ENCODE measurements around the gene MIF4GD. TPM values are rescaled to one million over a fixed set of nuclear protein-coding genes. Genes with fewer than 3 reads are reported as not detected.
"Not testable (repeated sequence)": the region's sequence is repeated elsewhere in the genome, so short reads cannot be mapped to it uniquely, and the experiment has no call there.

The MIF4GD gene
- total RNA-seq, 4 donors from 2014 or later: 42.4 to 52.0 (median 44.8) TPM

DNA sequence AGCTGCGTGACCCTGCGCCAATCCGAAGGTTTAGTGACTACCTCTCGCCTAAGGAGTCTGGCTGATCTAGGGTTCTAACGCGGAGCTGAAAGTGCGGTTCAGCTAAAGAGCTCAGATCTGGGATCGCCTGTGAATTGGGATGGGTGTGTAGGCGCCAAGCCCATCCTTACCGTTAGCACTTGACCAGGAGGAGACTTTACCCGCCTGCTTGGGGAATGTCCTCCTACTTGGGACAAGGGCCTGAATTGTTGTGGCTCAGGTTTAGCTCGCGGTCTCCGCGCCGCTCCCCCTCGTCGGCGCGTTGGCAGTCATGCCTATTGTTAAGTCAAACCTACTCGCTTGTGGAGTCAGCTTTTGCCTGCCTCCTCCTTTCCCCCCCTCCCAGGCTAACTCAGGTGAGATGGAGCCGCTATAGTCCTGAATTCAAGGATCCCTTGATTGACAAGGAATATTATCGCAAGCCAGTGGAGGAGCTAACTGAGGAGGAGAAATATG, 8.9 kb downstream of the MIF4GD start:
- under 1% methylated on average over 19 of the region's 23 CpGs for WGBS
- intact Hi-C loops (cut with DNase I): no loop called here
- no peaks in the 10 kb centered on the region for H3K9me3 ChIP-seq
- peaks cover 29 to 47% (median 38%) of the 10 kb centered on the region in 4 donors for H3K4me1 ChIP-seq
- H3K27ac ChIP-seq (replicated peaks in 1 of 4): peak overlapping the region; percentile 87 to 97 (median 92)
- no peak for DNase-seq (ENCODE audit: extremely low spot score)
- peaks cover 25 to 43% (median 39%) of the 10 kb centered on the region in 4 donors for H3K36me3 ChIP-seq
- peak overlapping the region; percentile 78 to 95 (median 88) for H3K4me3 ChIP-seq
- H3K27me3 ChIP-seq: no peaks in the 10 kb centered on the region
- TF ChIP-seq POLR2AphosphoS5 (IDR thresholded peaks at IDR 0.05): no peak
- no peak for TF ChIP-seq POLR2A (IDR thresholded peaks at IDR 0.05; ENCODE audit: low read depth)
- no peak for TF ChIP-seq EP300 (IDR thresholded peaks at IDR 0.05)
- TF ChIP-seq, protein P1, sequence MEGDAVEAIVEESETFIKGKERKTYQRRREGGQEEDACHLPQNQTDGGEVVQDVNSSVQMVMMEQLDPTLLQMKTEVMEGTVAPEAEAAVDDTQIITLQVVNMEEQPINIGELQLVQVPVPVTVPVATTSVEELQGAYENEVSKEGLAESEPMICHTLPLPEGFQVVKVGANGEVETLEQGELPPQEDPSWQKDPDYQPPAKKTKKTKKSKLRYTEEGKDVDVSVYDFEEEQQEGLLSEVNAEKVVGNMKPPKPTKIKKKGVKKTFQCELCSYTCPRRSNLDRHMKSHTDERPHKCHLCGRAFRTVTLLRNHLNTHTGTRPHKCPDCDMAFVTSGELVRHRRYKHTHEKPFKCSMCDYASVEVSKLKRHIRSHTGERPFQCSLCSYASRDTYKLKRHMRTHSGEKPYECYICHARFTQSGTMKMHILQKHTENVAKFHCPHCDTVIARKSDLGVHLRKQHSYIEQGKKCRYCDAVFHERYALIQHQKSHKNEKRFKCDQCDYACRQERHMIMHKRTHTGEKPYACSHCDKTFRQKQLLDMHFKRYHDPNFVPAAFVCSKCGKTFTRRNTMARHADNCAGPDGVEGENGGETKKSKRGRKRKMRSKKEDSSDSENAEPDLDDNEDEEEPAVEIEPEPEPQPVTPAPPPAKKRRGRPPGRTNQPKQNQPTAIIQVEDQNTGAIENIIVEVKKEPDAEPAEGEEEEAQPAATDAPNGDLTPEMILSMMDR (IDR thresholded peaks at IDR 0.05): no peak

DNA sequence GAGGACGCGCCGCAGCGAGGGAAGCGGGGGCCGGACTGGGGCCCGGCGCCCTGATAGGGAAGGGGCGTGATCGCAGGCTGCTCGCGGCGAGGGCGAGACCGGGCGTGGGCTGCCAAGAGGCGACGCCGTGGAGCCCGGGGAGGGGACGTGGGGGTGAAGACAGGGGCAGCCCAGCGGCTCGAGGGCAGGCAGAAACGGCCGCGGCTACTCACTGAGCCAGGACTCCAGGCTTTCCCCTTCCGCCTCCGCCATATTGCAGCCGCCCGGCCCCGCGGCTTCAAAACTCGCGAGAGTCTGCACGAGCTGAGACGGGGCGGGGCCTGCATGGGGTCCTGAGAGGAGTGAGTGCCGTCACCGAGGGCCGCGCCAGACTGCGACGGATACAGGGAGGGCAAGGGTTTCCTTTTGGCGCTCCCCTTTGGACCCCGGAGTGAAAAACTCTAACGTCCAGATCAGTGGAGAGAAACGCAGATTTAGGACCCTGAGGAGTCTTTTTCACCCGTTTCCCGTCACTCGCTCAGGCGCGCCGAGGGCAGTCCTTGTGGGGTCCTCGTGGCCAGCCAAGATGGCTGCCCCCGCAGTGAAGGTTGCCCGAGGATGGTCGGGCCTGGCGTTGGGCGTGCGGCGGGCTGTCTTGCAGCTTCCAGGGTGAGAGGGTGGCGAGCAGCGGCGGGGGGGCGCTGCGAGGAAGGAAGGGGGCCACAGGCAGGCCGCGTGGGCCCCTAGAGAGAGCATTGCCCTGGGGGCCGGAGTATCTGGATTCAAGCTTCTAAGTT, 9.5 kb downstream of the MIF4GD start, which contains the start of the genes GGA3 and MRPS7:
Gene GGA3 (minus strand): TSS at position 271 of the 776 bp plus-strand sequence. CDS start 19 bp downstream, at position 252.
Gene MRPS7 (plus strand): TSS at position 544 of the 776 bp plus-strand sequence. CDS start 22 bp downstream, at position 566.
- peak within 1 kb of the TSS; percentile 87 to 97 (median 92) for H3K27ac ChIP-seq (replicated peaks in 1 of 4)
- H3K9me3 ChIP-seq: no peaks in the 10 kb centered on the region
- H3K4me1 ChIP-seq: peaks cover 29 to 46% (median 36%) of the 10 kb centered on the region in 4 donors
- TF ChIP-seq POLR2AphosphoS5 (IDR thresholded peaks at IDR 0.05) (peak; percentile 85), POLR2A (IDR thresholded peaks at IDR 0.05; ENCODE audit: low read depth) (no peak)
- TF ChIP-seq, protein P1 (IDR thresholded peaks at IDR 0.05): peak in 1 of 3 experiments; percentile 16
- WGBS: under 1% methylated on average over 33 of the region's 69 CpGs
- DNase-seq (ENCODE audit: extremely low spot score): peak; percentile 98
- H3K36me3 ChIP-seq: peaks cover 25 to 37% (median 33%) of the 10 kb centered on the region in 4 donors
- H3K4me3 ChIP-seq: peak within 1 kb of the TSS; percentile 78 to 95 (median 88)
- intact Hi-C loops (cut with DNase I): no loop called here
- H3K27me3 ChIP-seq: no peaks in the 10 kb centered on the region

DNA sequence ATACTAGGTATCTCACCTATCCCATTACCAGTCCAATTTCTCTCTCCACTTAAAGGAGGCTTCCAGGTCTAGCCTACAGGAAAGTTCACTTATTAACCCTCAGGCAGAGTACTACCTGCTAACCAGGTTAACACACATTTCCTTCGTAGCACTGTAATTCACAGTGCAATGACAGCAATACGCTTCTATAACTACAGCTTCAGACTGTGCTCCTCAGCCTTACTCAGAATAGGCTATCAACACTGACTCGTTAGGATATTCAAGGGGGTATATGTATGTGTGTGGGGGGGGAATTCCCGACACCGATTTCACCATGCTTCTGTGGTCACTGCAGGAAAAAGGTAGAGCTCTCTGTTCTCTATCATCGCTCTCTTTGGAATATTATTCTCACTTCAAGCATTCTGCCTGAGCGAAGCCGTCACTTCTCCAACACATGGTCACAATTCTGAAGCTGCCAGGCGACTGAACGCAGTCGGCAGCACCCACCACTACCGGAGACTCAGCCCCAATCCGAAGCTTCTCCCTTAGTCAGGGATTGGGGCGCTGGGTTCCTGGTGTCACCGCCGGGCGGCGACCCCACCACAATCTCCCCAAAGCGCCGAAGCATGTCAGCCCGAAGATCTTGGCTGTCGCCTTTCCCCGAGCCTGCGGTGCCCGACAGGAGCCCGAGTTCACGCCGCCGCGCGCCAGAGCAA, 10.2 kb downstream of the MIF4GD start:
- H3K27me3 ChIP-seq: no peaks in the 10 kb centered on the region
- intact Hi-C loops (cut with DNase I): no loop called here
- H3K4me3 ChIP-seq: peak overlapping the region; percentile 78 to 95 (median 88)
- H3K9me3 ChIP-seq: no peaks in the 10 kb centered on the region
- peak overlapping the region; percentile 87 to 97 (median 92) for H3K27ac ChIP-seq (replicated peaks in 1 of 4)
- peaks cover 18 to 30% (median 26%) of the 10 kb centered on the region in 4 donors for H3K36me3 ChIP-seq
- peaks cover 29 to 46% (median 38%) of the 10 kb centered on the region in 4 donors for H3K4me1 ChIP-seq
- no peak for DNase-seq (ENCODE audit: extremely low spot score)
- 7% methylated on average over 15 of the region's 31 CpGs for WGBS
- TF ChIP-seq POLR2AphosphoS5 (IDR thresholded peaks at IDR 0.05): no peak
- TF ChIP-seq POLR2A (IDR thresholded peaks at IDR 0.05; ENCODE audit: low read depth): no peak
- TF ChIP-seq EP300 (IDR thresholded peaks at IDR 0.05): no peak
- TF ChIP-seq, protein P1 (IDR thresholded peaks at IDR 0.05): no peak

DNA sequence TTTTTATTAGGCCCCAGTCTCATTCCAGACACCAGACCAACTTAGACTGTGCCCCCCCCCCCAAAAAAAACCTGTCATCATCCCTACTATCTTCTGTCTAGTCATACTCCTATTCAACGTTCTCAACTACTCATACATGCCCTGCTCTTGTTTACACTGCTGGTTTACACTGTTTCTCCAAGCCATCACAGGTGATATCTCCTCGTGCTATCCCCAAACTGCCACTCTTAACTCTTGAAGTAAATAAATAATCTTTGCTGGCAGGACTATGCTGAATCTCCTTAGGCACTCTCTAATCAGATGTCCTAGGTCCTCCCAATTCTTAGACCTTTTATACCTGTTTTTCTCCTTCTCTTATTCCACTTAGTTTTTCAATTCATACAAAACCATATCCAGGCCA, 13.8 kb downstream of the MIF4GD start:
- H3K27ac ChIP-seq (replicated peaks in 1 of 4); H3K27me3 ChIP-seq; H3K36me3 ChIP-seq; H3K4me3 ChIP-seq; H3K9me3 ChIP-seq; DNase-seq (ENCODE audit: extremely low spot score); intact Hi-C loops (cut with DNase I): not testable (repeated sequence)
- peaks cover 18 to 33% (median 29%) of the 10 kb centered on the region in 4 donors for H3K4me1 ChIP-seq
- WGBS: 75% methylated on average over 2 of the region's 2 CpGs

DNA sequence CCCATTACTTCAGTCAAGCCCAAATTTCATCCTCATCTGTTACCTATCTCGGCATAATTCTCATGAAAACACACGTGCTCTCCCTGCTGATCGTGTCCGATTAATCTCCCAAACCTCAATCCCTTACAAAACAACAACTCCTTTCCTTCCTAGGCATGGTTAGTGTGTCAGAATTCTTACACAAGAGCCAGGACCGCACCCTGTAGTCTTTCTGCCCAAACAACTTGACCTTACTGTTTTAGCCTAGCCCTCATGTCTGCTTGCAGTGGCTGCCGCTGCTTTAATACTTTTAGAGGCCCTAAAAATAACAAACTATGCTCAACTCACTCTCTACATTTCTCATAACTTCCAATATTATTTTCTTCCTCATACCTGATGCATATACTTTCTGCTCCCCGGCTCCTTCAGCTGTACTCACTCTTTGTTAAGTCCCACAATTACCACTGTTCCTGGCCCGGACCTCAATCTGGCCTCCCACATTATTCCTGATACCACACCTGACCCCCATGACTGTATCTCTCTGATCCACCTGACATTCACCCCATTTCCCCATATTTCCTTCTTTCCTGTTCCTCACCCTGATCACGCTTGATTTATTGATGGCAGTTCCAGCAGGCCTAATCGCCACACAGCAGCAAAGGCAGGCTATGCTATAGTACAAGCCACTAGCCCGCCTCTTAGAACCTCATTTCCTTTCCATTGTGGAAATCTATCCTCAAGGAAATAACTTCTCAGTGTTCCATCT, 14.9 kb downstream of the MIF4GD start:
- H3K27me3 ChIP-seq; H3K9me3 ChIP-seq; DNase-seq (ENCODE audit: extremely low spot score); H3K27ac ChIP-seq (replicated peaks in 1 of 4); intact Hi-C loops (cut with DNase I); H3K36me3 ChIP-seq: not testable (repeated sequence)
- Histone ChIP-seq H3K4me1 (peaks cover 18 to 35% (median 29%) of the 10 kb centered on the region in 4 donors), H3K4me3 (peak overlapping the region in 1 of 4 donors; percentile 25)
- WGBS: 71% methylated on average over 10 of the region's 11 CpGs
